Measurements from ENCODE around the gene VAV1.

The VAV1 gene

DNA sequence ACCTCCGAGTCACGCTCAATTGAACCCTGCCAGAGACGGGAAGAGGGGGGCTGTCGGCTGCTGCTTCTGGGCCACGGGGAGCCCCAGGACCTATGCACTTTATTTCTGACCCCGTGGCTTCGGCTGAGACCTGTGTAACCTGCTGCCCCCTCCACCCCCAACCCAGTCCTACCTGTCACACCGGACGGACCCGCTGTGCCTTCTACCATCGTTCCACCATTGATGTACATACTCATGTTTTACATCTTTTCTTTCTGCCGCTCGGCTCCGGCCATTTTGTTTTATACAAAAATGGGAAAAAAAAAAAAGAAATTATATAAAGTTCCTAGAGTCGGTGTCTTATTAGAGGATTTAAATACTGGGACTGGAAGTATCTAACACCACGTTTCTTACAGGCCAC is 21.3 kb upstream of the VAV1 start:
- Histone ChIP-seq H3K36me3 (replicated peaks; ENCODE audit: insufficient read depth, low read length) (peaks cover 32% of the 10 kb centered on the region), H3K27me3 (replicated peaks; ENCODE audit: insufficient read depth, low read length) (no peaks in the 10 kb centered on the region), H3K4me3 (ENCODE audit: low read length) (no peak overlapping the region), H3K9me2 (replicated peaks; ENCODE audit: insufficient read depth, low read length) (no peaks in the 10 kb centered on the region), H4K20me1 (ENCODE audit: insufficient read depth, low read length) (no peaks in the 10 kb centered on the region), H3K79me2 (ENCODE audit: low read length) (no peaks in the 10 kb centered on the region), H3F3A (ENCODE audit: insufficient read depth, low read length) (peaks cover 13% of the 10 kb centered on the region; the same call in 1 of the 2 replicates), H3K4me1 (ENCODE audit: low read length) (no peaks in the 10 kb centered on the region), H3K9ac (ENCODE audit: low read length) (no peak overlapping the region), H3K27ac (ENCODE audit: low read length) (no peak overlapping the region), H3K4me2 (ENCODE audit: low read depth, low read length) (no peak overlapping the region), H3K9me3 (replicated peaks; ENCODE audit: insufficient read depth, low read length) (no peaks in the 10 kb centered on the region), H2AFZ (ENCODE audit: low read length) (no peak overlapping the region)
- no peak for TF ChIP-seq EZH2 (optimal IDR thresholded peaks at IDR 0.05; ENCODE audit: low read depth, low read length)
- no peak for TF ChIP-seq EZH2phosphoT487 (IDR thresholded peaks at IDR 0.05; ENCODE audit: low read length)
- TF ChIP-seq, protein P1, sequence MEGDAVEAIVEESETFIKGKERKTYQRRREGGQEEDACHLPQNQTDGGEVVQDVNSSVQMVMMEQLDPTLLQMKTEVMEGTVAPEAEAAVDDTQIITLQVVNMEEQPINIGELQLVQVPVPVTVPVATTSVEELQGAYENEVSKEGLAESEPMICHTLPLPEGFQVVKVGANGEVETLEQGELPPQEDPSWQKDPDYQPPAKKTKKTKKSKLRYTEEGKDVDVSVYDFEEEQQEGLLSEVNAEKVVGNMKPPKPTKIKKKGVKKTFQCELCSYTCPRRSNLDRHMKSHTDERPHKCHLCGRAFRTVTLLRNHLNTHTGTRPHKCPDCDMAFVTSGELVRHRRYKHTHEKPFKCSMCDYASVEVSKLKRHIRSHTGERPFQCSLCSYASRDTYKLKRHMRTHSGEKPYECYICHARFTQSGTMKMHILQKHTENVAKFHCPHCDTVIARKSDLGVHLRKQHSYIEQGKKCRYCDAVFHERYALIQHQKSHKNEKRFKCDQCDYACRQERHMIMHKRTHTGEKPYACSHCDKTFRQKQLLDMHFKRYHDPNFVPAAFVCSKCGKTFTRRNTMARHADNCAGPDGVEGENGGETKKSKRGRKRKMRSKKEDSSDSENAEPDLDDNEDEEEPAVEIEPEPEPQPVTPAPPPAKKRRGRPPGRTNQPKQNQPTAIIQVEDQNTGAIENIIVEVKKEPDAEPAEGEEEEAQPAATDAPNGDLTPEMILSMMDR (IDR thresholded peaks at IDR 0.05; ENCODE audit: low read length): no peak
- no peak for DNase-seq

DNA sequence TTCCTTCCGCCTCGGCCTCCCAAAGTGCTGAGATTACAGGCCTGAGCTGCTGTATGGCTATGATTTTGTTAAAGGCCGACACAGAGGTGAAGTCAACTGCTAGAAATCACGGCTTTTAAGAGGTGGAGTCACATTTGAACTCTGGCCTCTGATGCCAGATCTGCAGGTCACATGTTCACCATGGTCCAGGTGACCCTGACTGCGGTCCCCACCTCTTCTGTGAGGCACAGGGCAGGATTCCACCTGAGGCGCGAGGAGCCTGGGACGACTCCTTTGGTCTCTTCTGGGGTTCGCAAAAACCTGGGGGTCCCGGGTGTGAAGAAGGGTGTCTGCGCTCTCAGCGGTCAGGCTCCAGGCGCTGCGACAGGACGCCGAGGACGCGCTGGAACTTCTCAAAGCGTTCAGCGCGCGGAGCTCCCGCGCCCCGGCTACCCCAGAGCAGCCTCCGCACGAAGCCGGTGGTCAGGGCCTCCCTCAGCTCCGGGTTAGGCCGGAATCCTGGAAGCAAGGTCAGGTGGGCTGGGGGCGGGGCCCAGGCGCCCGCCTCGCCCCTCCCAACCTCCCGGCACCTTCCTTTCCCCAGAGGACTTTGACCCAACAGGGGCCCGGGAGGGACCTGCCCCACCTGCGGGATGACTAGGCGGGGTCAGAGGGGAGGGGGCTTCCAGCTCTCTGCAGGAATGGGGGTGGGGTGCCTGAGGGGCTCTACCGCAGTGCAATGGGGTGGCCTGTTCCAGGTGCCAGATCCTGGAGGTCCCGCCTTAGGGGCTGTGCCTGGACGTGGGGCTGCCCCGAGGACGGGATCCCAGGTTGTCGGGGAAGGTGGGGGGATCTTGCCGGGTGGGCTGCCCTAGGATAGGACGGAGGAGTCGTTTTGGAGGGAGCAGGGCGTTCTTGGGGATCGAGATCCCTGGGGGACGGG is 20.0 kb upstream of the VAV1 start:
- no peaks in the 10 kb centered on the region for H4K20me1 ChIP-seq (ENCODE audit: insufficient read depth, low read length)
- H2AFZ ChIP-seq (ENCODE audit: low read length): no peak overlapping the region
- no peaks in the 10 kb centered on the region for H3K9me3 ChIP-seq (replicated peaks; ENCODE audit: insufficient read depth, low read length)
- H3F3A ChIP-seq (ENCODE audit: insufficient read depth, low read length): peaks cover 10% of the 10 kb centered on the region; the same call in 1 of the 2 replicates
- TF ChIP-seq EZH2phosphoT487 (IDR thresholded peaks at IDR 0.05; ENCODE audit: low read length) (no peak), EZH2 (optimal IDR thresholded peaks at IDR 0.05; ENCODE audit: low read depth, low read length) (no peak)
- TF ChIP-seq, protein P1 (IDR thresholded peaks at IDR 0.05; ENCODE audit: low read length): no peak
- no peaks in the 10 kb centered on the region for H3K27me3 ChIP-seq (replicated peaks; ENCODE audit: insufficient read depth, low read length)
- H3K4me1 ChIP-seq (ENCODE audit: low read length): no peaks in the 10 kb centered on the region
- H3K79me2 ChIP-seq (ENCODE audit: low read length): no peaks in the 10 kb centered on the region
- H3K9ac ChIP-seq (ENCODE audit: low read length): no peak overlapping the region
- no peak for DNase-seq
- H3K4me3 ChIP-seq (ENCODE audit: low read length): no peak overlapping the region
- peaks cover 24% of the 10 kb centered on the region for H3K36me3 ChIP-seq (replicated peaks; ENCODE audit: insufficient read depth, low read length)
- H3K4me2 ChIP-seq (ENCODE audit: low read depth, low read length): no peak overlapping the region
- no peak overlapping the region for H3K27ac ChIP-seq (ENCODE audit: low read length)
- no peaks in the 10 kb centered on the region for H3K9me2 ChIP-seq (replicated peaks; ENCODE audit: insufficient read depth, low read length)

DNA sequence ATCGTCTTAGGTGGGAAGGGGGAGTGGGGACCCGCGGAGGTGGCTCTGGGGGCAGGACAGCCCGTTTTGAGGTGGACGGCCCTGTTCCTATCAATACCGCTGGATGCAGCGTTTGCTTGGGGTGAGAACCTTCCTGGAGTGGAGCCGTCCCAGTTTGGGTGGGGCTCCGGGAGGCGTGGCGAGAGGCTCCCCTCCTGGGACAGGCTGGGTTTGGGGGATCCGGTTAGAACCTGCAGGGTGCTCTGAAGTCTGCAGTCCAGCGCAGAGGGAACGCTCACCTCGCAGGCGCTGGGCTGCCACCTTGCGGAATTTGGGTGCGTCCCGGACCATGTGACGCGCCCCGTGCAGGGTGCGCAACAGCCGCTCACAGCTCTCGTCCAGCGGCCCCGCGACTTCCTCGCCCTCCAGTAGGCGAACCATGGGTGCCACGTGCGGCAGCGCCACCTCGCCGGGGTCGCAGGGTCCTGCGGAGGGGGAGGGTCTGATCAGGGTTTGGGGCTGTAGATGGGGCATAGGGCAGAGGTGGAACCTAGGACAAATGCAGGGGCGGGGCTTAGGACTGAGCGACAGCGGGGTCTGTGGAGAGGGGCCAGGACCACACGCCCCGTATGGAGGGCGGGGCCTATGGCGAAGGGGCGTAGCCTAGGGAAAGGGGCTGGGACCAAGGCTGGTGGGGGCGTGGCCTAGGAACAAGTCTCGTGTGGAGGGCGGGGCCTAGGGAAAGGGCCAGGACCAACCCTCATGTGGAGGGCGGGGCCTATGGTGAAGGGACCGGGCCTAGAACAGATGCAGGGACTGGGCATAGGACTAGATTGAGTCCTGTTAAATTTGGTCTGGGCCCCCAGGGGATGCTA is 19.1 kb upstream of the VAV1 start:
- Histone ChIP-seq H3K79me2 (ENCODE audit: low read length) (no peaks in the 10 kb centered on the region), H3K4me2 (ENCODE audit: low read depth, low read length) (no peak overlapping the region), H3K4me1 (ENCODE audit: low read length) (no peaks in the 10 kb centered on the region), H3F3A (ENCODE audit: insufficient read depth, low read length) (peaks cover 10% of the 10 kb centered on the region; the same call in 1 of the 2 replicates), H3K9me2 (replicated peaks; ENCODE audit: insufficient read depth, low read length) (no peaks in the 10 kb centered on the region), H3K9ac (ENCODE audit: low read length) (no peak overlapping the region), H3K4me3 (ENCODE audit: low read length) (no peak overlapping the region), H3K27me3 (replicated peaks; ENCODE audit: insufficient read depth, low read length) (no peaks in the 10 kb centered on the region), H4K20me1 (ENCODE audit: insufficient read depth, low read length) (no peaks in the 10 kb centered on the region), H3K27ac (ENCODE audit: low read length) (no peak overlapping the region), H3K36me3 (replicated peaks; ENCODE audit: insufficient read depth, low read length) (peaks cover 20% of the 10 kb centered on the region), H3K9me3 (replicated peaks; ENCODE audit: insufficient read depth, low read length) (no peaks in the 10 kb centered on the region), H2AFZ (ENCODE audit: low read length) (no peak overlapping the region)
- no peak for TF ChIP-seq EZH2 (optimal IDR thresholded peaks at IDR 0.05; ENCODE audit: low read depth, low read length)
- TF ChIP-seq, protein P1 (IDR thresholded peaks at IDR 0.05; ENCODE audit: low read length): no peak
- TF ChIP-seq EZH2phosphoT487 (IDR thresholded peaks at IDR 0.05; ENCODE audit: low read length): no peak
- DNase-seq: no peak

Measured in MM.1S (cell line).